HL-60 (cell line): ENCODE results near the gene ARFGAP1.

Experiments used
- DNase-seq, 2 experiments: peaks; one replicate each; pipeline ENCODE4 v3.0.0-alpha.2; 2010 to 2020; ENCODE audit warnings: low read depth in 1 of 2, low spot score in 1 of 2
- H3K27ac ChIP-seq: fragments of 250-450 bp; sonication (Bioruptor Pico); replicated peaks from 2 replicates; pipeline ENCODE4 v1.5.1; 2020; ENCODE audit warnings: mild to moderate bottlenecking, moderate library complexity
- H3K27me3 ChIP-seq: fragments of 250-450 bp; sonication (Bioruptor Pico); 2 replicates; pipeline ENCODE4 v1.5.1; 2021; ENCODE audit warnings: mild to moderate bottlenecking, moderate library complexity; ENCODE audit not compliant: insufficient read depth, poor library complexity, severe bottlenecking
- H3K4me3 ChIP-seq: replicated peaks from 2 replicates; pipeline ENCODE4 v1.5.1; 2011; ENCODE audit warnings: mild to moderate bottlenecking, control low read depth, low read length; ENCODE audit not compliant: insufficient read depth
- GABPA ChIP-seq: IDR thresholded peaks from 2 replicates; pipeline ENCODE4 v1.6.1; 2012; ENCODE audit warnings: low read depth
- POLR2AphosphoS5 ChIP-seq: IDR thresholded peaks from 2 replicates; pipeline ENCODE4 v1.6.1; 2012; ENCODE audit warnings: low read depth
- REST ChIP-seq: IDR thresholded peaks from 2 replicates; pipeline ENCODE4 v1.6.1; 2012; ENCODE audit warnings: low read depth; ENCODE audit not compliant: insufficient replicate concordance
- SPI1 ChIP-seq: IDR thresholded peaks from 2 replicates; pipeline ENCODE4 v1.6.1; 2012; ENCODE audit warnings: low read depth, mild to moderate bottlenecking, borderline replicate concordance
- TF ChIP-seq, protein P1 (sequence below): IDR thresholded peaks from one replicate; pipeline ENCODE4 v1.5.1; 2011; ENCODE audit warnings: low read length, control low read depth, inconsistent platforms; ENCODE audit not compliant: insufficient read depth

ARFGAP1 gene

GRCh38 chr20:63317061-63317460, 44.4 kb downstream of the ARFGAP1 start:
- Histone ChIP-seq H3K27me3 (no peaks in the 10 kb centered on the region), H3K4me3 (no peak overlapping the region), H3K27ac (no peak overlapping the region)
- TF ChIP-seq GABPA (no peak), REST (no peak)
- no peak for DNase-seq

- DNase-seq: no peak
- Histone ChIP-seq H3K4me3 (no peak overlapping the region), H3K27ac (no peak overlapping the region), H3K27me3 (no peaks in the 10 kb centered on the region)
- TF ChIP-seq, protein P1, sequence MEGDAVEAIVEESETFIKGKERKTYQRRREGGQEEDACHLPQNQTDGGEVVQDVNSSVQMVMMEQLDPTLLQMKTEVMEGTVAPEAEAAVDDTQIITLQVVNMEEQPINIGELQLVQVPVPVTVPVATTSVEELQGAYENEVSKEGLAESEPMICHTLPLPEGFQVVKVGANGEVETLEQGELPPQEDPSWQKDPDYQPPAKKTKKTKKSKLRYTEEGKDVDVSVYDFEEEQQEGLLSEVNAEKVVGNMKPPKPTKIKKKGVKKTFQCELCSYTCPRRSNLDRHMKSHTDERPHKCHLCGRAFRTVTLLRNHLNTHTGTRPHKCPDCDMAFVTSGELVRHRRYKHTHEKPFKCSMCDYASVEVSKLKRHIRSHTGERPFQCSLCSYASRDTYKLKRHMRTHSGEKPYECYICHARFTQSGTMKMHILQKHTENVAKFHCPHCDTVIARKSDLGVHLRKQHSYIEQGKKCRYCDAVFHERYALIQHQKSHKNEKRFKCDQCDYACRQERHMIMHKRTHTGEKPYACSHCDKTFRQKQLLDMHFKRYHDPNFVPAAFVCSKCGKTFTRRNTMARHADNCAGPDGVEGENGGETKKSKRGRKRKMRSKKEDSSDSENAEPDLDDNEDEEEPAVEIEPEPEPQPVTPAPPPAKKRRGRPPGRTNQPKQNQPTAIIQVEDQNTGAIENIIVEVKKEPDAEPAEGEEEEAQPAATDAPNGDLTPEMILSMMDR: no peak
- TF ChIP-seq SPI1 (no peak), GABPA (no peak), POLR2AphosphoS5 (no peak), REST (no peak)
These were observed 45.1 kb downstream of the ARFGAP1 start for GRCh38 chr20:63317601-63318291.

- TF ChIP-seq REST (no peak), SPI1 (no peak), GABPA (no peak), POLR2AphosphoS5 (no peak)
- TF ChIP-seq, protein P1: no peak
- no peak for DNase-seq
- no peaks in the 10 kb centered on the region for H3K27me3 ChIP-seq
These were observed 46.0 kb downstream of the ARFGAP1 start for GRCh38 chr20:63318391-63319163.

More at GRCh38 chr20:63318391-63319163, 46.0 kb downstream of the ARFGAP1 start:
- no peak overlapping the region for H3K4me3 ChIP-seq
- no peak overlapping the region for H3K27ac ChIP-seq
